Panc1 (cell line): ENCODE results near the gene EMC8.

Experiments used
- CTCF ChIP-seq: fragments of 450-650 bp; IDR thresholded peaks from 2 replicates; pipeline ENCODE4 v1.5.1; 2017; ENCODE audit warnings: mild to moderate bottlenecking
- POLR2AphosphoS5 ChIP-seq: IDR thresholded peaks from 2 replicates; pipeline ENCODE4 v1.6.1; 2012; ENCODE audit warnings: mild to moderate bottlenecking, low read depth, low read length, moderate library complexity
- REST ChIP-seq, 2 experiments: IDR thresholded peaks; 2 replicates each; pipeline ENCODE4 v1.6.1; 2011 to 2012; ENCODE audit warnings: low read depth in 2 of 2, control low read depth in 1 of 2, low read length in 1 of 2, mild to moderate bottlenecking in 1 of 2, moderate library complexity in 1 of 2; ENCODE audit not compliant: insufficient read depth in 1 of 2
- SIN3A ChIP-seq: IDR thresholded peaks from 2 replicates; pipeline ENCODE4 v1.6.1; 2012; ENCODE audit warnings: low read depth, mild to moderate bottlenecking, low read length, moderate library complexity, borderline replicate concordance; ENCODE audit not compliant: insufficient read depth
- TCF7L2 ChIP-seq: IDR thresholded peaks from 2 replicates; pipeline ENCODE4 v1.6.1; 2011; ENCODE audit warnings: mild to moderate bottlenecking, low read depth, low read length, inconsistent platforms

GRCh38 chr16:85774811-85775210 lies 24.5 kb downstream of the EMC8 start:
- no peak for TF ChIP-seq POLR2AphosphoS5
- TF ChIP-seq CTCF, result no peak
- TF ChIP-seq SIN3A, result no peak
- no peak for TF ChIP-seq TCF7L2
- no peak for TF ChIP-seq REST (IDR thresholded peaks at IDR 0.05; ENCODE audit: insufficient read depth in 1 of 2, low read depth in 2 of 2, low read length in 1 of 2)
